NCI-H2171 (cell line): ENCODE results near the gene NRXN3.

Experiments used
- DNase-seq: peaks from one replicate; lab custom pipeline; 2025; lab: John Stamatoyannopoulos, UW

NRXN3 gene

DNA sequence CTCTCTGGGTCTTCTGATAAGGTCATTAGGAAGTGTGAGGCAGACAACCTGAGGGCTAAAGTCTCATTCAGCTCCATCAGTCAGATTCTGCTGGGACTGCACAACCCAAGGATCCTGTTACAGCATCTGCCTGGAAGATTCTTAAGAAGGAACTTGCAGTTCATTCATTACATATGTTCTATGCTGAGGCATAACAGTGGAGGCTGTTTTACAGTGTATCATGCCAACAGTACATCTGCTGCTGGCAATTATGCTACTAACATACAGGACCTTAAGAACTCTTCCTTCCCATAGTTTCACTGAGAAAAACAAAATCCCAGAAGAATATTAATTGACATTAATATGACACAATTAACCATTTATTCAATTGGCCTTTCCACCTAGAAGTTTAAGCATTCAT, 1072.5 kb downstream of the NRXN3 start:
- peak; percentile 81 for DNase-seq

DNA sequence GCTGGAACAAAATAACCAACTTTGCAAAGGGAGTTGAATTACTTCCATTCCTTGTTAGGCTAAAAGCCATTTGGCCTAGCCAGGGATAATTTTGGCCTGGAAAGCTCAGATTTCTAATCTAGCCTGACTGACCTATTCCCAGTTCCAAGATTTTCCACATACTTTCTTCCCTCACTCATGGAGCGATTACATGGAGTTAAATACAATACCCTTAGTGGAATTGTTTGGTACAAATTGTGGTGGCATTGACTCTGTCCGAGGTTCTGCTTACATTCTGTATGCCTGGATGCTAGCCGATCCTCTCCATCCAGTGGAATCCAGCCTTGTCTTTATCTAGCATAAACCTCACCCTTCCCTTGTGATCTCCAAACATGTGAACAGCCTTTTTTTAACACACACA, 1076.0 kb downstream of the NRXN3 start:
- no peak for DNase-seq

DNA sequence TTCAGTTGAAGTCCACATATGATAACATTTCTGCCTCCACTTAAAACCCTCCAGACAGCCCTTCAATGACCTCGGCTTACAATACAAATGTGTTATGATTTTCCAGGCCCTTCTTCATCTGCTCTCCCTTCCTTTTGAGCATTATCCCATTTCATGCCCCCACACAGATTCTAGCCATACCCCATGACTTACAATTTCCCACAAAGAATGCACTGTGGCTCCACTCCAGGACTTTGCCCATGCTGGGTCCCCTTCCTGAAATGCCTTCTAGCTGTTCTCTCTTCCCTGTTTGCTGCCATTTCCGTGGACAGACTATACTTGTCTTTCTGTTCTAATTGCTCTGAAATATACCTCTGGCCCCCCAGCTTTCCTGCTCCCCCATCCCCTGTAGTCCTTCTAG, 1078.0 kb downstream of the NRXN3 start:
- DNase-seq: no peak

DNA sequence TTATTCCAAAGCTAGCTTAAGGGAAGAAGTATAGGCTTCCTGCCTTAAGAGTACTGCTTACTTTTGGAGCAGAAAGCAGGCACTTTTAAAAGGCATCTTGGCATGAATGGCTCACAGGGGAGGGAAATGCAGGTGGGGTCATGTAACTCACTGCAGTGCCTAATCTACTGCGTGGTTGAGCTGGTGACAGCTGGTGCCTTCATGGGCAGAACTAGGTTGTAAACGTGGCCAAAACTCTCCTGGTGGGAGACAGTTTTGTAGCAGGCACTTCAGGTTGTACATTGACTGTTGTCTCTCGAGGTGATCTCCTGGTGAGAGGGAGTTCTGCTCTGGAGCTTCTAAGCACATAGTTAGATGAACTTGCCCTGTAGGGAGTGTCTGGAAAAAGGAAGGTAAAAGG, 1078.6 kb downstream of the NRXN3 start:
- peak; percentile 26 for DNase-seq

DNA sequence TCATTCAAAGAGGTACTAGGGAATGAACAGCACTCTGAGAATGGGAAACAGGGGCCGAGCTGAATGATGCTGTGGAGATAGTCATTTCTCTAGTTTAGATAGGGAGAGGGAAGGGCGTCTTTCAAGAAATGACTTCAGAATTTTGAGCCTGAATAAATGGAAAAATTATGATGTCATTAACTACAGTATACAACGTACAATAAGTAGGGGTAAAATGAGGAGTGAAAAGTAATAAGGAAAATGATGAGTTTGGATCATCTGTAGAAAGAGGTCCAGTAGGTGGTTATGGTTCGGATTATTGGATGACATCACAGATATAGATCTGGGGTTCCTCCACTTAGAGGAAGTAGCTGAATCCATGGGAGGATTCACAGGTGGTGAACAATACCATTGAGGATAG, 1081.1 kb downstream of the NRXN3 start:
- no peak for DNase-seq

DNA sequence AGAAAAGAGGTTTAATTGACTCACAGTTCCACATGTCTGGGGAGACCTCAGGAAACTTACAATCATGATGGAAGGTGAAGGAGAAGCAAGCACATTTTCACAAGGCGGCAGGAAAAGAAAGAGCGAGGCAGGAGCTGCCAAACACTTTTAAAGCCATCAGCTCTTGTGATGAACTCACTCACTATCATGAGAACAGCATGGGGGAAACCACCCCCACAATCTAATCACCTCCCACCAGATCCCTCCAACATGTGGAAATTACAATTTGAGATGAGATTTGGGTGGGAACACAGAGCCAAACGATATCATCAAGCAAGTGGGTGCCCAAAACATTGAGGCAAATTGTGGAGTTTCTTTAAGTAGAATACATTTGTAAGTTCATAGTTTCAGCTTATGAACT, 1083.4 kb downstream of the NRXN3 start:
- no peak for DNase-seq

DNA sequence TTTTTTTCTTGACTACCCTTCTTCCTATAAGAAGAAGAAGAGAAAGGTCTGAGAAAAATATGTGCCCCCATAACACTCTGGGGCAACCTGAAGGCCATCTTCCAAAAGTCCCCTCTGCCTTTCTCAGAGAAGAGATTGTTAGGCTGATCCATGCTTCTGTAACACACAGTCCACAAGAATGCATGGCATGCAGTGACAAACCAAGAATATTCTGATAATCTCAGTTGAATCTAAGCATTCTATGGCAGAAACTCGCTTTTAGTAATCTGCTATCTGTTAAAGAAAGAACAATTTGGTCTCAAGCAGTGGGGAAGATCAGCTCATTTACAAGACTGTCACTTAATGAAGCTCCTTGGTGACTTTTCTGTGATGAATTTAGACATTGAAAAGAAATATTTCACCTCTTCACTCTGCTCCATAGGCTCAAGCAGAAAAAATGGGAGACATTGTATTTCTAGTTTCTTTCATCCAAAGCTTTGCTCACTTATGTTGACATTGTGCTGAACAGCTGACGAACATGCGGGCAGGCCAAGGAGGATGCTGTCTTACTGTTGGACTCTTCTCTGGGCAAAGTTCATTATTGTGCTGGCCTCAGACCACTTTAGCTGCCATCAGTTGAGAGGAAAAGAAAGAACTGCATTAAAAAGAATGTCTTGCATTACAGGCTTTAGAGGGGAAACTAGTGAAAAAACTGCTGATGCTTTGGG, 1084.0 kb downstream of the NRXN3 start:
- DNase-seq: no peak

DNA sequence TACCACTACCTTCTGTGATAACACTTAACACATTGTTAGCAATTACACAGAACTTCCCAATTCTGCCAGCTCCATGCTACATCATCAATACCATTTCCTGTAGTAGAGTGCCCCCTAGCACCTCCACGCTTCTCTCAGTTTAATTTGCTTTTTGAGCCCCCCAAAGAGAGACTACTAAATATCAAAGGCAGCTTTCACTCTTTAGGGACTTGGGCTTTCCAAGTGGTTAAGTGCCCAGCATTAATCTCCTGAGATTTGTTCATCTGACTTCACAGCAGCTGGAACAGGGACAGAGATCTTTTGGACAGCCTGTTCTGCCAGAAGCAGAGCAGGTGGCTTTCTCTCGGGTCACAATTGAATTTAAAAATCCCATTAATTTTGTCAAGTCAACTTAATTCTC, 1086.2 kb downstream of the NRXN3 start:
- DNase-seq: no peak

DNA sequence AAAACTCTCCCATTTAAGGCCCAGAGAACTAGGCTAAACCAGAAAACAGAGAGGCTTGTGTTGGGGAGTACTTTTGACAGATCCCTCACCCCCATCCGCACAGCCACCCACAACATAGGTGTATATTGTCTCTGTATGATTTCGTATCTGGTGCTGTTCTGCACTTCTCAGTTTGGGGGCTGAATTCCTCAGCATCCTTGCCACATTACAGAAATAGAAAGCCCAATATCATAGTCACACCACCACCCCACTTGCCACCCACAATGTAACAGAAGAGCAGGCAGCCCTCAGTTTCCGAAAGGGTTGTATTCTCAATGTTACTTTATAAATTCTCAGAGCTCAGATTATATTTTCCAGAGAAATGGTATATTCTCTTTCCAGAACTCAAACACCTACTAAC, 1090.2 kb downstream of the NRXN3 start:
- no peak for DNase-seq

DNA sequence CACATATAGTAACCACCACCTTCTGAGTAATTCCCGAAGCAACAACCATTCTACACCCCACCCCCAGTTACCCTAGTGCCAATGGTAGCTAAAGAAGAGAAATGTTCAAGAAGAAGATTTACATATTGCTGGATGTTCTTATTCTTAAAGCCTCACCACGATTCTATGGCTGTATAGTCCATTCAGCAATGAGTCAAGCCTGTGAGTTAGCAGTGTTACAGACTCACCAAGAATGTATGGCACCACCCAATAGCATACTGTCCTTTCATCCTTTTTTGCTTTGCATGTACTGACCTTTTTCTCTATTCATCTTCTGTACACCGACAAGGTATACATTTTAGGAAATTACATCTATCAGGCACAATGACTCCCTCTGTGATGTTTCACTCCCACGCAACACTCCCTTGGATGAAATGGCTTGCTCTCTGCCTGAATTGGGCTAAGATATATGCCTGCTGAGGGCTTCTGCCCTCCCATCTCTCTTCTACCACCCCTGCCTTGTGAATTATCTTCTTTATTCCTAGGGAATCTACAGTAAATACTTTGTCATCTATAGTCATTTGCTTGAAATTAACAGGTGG, 1095.3 kb downstream of the NRXN3 start:
- DNase-seq: no peak

DNA sequence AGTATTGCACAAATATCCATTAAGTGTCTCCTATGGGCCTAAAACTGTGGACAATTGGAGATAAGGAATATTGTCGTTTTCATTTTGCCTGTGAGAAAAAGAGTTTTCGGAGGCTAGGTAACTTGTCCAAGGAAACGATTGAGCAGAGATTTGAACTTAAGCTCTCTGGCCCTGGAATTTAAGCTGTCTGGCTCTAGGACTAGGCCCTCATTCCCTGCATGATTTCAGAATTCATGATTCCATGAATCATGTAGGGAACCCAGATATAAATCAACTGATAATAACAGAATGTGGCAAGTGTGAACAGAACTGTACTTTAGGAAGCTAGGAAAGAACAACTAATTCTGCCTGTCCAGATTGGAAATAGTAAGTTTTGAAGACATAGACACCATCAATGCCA, 1100.2 kb downstream of the NRXN3 start:
- no peak for DNase-seq

DNA sequence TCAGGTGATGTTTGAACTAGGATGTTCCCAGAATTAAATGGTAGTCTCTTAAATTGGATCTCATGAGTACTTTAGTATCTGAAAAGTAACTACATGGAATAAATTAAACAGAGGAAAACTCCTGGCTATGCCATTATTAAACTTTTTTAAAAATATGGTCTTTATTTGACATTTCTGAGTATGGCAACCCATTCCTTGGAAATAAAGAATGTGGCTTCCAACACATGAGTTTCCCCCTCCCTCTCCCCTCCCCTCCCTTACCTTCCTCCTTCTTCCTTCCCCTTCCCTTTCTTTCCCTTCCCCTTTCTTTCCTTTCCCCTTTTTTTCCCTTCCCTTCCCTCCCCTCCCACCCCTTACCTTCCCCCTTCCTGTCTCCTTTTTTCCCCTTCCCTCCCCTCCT, 1100.9 kb downstream of the NRXN3 start:
- no peak for DNase-seq

DNA sequence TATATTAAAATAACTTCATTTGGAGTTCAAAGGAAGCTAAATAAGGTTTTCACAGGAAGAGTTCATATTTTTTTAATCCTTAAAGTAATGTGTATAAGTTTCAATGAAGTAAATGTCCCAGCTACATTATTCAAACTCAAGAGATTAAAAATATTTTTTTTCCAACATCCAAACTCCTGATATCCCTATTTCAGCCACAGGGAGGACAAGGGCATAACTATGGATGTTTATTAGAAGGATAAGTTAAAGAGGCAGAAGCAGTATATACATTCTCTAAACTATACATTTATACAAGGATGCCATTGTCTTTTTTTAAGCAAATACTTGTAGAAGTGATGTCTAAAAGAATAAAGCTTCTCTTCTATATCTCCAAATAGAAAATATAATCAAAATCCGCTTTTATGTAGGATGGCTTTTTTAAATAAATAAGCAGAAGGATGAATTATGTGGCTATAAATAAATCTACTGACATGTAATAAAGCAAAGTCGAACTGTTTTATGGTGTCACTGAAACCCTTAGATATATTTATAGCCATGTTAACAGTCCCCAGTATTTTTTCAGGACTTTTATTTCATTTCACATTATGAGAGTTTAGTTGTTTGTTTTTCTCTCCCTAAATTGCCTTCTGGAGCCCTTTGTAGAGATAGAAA, 1104.6 kb downstream of the NRXN3 start:
- DNase-seq: no peak

DNA sequence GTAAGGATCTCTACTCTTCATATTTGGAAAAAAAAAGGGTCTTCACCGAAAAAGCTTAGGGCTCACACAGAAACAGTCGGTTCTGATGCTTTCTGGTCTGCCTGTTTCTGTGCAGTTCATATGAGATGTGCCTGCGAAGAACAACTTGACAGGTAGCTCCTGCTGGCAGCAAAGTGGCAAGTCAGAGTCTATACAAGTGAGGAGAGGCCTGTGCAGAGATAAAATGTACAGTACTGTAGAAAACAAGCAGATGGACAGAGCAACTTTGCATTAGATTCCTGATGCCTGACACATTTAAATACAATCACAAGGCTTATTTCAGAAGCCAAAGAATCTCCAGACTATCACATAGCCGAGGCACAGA, 1105.1 kb downstream of the NRXN3 start:
- no peak for DNase-seq

DNA sequence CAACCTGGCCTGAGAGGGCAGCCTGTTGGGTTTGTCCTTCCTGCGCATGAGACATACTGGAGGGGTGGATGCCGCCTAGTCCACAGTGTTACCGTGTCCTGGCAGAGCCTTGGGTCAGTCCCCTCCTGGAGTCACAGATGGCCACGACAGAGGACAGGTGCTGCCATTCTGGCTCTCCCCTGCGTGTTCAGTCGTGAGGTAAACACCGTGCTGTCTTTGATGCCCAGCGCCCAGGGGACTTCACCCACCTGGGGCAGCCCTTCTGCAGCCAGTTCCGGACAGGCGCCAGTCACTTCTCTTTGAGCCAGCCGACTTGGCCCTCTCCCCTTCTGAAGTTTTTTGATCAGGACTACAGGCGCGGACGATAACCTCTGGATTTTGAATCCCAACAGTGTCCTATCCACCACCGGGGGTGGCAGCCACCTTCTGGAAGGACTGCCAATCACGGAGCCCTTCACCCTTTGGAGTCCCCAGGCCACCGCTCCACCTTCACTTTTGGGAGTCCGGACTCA, 1108.2 kb downstream of the NRXN3 start:
- DNase-seq: no peak

DNA sequence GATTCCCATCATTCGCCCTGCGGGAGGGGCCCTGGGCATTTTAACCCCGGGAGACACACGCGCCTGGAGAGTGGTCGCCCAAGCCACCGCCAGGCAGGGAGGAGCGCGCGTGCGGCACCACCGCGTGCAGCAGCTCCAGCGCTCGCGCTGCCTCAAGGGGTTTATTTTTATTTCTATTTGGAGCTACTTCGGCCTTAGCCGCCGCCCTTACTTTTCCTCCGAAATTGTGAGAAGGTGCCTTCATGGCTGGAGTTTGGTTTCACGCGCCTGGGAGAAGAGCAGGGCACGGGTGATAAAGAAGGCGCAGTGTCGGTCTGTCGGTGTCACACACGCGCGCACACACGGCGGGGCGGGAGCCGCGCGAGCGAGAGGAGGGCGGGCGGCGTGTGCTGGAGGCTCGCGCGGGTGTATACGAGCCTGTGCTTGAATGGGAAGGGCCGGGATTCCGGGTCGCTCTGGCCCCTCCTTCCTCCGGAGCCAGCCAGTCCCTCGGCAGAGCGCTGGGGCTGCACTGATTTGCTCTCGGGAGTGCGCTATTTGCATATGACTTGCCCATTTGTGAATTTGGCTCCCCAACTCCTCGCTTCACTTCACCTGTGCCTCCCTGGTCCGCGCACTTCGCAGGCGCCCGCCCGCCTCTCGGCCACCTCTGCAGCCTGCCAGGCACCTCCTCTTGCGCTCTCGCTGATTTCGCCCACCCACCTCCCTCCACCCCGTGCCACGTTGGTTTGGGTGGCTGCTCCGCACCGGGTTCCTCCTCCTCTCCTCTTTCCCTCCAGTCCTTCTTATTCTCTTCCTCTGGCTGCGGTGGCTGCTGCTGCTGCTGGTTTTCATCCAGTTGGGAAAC, 1108.8 kb downstream of the NRXN3 start:
- DNase-seq: peak; percentile 97

DNA sequence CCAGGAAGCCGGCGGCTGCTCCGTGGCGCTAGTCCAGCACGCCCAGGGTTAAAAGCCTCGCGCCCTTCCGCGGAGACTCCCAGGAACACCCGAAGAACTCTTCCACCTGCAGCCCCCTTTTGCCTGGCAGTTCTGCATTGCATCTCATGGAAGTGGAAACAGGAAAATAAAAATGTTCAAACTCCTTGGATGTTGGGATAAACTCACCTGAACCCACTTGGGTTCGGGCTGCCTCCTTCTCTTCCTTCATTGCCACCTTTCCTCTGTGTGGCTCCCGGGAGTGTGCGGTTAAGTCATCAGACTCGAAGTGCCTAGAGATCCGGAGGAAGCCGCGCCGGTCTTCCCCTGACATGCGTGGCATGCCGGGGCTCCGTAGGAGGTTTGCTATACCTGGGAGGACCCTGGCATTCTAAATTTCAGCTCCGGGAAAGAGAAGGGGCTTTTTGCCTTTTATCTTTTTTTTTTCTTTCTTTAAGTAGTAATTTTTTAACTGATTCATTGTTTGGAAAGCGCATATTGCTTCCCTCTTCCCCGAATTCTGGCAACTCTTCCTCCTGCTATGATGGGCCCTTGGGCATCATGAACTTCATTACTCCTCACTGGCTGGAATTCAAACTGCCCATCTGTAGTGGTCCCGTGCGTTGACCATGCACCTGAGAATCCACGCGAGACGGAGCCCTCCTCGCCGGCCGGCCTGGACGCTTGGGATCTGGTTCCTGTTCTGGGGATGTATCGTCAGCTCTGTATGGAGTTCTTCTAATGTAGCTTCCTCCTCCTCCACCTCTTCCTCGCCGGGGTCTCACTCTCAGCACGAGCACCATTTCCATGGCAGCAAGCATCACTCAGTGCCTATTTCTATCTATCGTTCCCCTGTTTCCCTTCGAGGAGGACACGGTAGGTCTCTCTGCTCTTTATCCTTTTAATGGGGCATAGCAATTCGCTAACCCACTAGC, 1109.7 kb downstream of the NRXN3 start:
- peak; percentile 48 for DNase-seq

DNA sequence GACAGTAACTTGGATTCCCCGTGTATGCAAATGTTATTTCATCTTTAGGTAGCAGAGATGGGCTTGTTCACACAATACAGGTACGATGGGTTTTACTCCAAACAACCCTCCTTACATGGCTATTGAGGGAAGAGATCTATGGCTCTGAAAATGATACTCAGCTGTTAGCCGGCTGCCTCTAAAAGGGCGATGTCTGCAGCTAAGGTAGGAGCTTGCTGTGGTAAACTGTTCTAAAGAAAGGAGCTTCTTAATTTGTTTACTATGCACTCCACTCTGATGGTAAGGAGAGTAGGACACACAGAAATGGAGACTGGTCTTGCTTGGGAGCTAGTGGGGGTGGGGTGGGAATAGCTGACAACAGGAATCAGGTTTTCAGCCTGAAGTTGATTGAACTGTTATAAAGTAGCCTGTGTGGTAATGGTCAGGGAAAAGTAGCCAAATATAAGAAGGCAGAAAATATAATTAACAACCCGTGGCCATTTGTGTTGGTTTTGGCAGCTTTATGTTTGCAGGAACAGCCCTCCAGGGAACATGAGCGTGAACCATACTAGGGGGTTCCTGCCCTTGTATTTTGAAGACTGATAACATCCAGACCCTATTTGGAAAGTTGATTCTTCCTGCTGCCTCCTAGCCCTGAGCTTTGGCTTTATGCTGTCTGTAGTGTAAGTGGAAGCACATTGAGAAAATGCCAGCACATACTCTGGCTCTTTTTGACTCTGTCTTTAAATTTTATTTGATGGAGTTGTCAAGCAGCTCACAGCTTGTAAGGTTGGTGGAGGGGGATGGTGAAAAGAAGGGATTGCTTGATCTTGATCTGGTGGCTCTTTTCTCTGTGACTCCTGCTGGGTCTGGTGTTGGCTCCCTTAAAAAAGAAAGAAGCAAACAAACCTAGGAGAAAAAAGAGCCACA, 1111.3 kb downstream of the NRXN3 start:
- no peak for DNase-seq

DNA sequence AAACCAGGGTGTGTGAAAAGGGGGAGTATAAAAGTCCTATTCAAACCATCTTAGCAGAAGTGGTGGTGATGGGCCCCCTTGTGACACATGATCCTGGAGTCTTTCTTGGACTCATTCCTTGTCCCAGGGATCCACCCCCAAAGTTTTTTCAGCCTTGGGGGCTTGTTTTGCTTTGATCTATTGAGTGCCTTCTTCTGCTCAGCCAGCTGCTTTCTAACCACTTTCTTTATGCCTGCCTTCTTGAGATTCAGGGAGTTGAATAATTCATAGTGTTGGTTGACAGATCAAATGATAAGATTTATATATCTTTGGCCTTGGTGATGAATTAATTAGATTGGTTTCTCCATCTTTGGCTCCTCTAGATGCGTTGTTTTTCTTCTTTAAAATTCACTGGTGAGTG, 1114.4 kb downstream of the NRXN3 start:
- DNase-seq: no peak

DNA sequence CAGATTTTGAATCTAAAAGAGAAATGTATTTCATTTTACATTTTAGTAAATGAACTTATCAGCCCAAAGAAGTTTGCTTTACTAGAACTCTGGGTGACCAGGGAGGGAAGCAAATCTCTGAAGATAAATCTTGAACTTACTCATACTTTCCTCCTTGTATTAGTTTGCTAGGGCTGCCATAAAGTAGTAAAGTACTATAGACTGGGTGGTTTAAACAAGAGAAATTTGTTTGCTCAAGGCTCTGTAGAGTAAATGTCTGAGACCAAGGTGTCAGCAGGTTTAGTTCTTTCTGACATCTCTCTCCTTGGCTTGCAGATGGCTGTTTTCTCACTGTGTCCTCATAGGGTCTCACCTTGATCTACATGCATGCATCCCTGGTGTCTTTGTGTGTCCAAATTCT, 1115.1 kb downstream of the NRXN3 start:
- DNase-seq: no peak
